Measurements from ENCODE around the gene EIF4ENIF1.
"Not testable (repeated sequence)": the region's sequence is repeated elsewhere in the genome, so short reads cannot be mapped to it uniquely, and the experiment has no call there.

EIF4ENIF1 gene

DNA sequence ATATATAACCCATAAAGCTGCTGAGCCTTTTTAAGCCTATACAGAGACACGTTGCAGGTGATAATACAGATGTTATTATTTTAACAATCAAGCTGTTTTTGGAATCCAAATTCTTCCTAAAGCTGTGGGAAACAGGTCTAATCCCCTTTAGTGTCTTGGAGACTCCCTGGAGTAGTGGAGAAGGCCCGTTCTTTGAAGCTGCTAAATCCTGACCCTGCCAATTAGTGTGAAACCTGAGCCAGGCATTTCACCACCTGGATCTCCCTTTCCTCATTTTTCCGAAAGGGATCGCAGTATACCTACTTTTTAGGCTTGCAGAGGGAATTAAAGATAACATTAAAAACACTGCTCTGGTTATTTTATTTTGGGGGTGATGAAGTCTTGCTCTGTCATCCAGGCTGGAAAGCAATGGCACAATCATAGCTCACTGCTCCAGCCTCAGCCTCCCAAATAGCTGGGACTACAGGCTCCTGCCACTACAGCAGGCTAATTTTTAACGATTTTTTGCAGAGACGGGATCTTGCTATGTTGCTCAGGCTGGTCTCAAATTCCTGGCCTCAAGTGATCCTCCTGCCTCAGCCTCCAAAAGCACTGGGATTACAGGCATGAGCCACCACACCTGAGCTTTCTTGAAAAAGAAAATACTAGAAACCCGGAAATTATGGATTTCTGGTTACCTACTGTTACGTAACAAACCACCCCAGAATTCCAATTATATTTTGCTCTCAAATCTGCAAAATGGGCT lies 1.7 kb upstream of the EIF4ENIF1 start:
- DNase-seq = no peak

DNA sequence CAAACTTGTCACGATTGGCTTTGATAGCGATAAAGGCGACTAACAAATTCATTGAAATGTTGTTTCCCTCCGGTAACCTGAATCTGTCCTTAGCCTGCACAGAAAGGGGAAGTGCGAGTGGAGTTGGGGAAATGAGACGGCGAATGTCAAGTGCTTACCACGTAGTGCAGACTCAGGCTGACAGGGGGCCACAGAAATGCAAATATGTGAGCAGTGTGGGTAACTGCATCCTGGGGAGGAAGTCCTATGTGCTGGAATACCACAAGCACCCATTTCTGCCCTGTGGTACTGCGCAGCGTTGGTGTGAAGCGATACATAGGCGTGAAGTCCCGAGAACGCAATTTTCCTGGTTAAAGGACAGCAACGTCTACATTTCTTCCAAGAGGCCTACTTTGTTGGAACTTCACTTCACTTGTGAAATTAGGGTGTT lies 869 bp upstream of the EIF4ENIF1 start:
- peak; percentile 29 for DNase-seq

DNA sequence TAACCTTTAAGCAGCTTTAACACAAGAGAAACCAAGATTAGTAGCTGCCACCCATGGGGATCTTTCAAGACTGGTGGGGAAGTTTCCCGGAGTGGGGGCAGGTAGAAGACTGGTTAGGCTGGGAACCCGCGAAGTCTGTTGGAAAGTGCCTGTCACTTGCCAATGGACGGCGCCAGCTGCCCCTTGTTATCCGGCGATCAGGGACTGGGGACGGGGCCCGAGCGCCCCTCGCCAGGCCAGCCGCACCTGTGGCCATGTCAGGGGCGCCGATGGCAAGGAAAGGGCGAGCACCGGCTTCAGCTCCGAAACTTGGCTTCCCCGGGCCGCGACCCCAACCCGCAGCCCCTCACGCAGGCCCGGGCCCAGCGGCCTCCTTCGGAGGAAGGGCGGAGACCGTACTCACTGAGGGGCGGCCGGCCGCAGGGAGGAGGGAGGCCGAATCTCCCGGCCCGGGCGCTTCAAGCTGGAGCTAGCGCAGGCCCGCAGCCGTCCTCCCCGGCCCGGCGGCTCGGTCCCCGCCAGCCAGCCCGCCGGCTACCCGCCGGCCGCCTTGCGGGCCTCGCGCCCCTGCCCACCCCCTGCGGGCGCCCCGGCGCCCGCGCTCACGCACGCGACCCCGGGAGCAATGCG lies 539 bp downstream of the EIF4ENIF1 start:
- DNase-seq = no peak

DNA sequence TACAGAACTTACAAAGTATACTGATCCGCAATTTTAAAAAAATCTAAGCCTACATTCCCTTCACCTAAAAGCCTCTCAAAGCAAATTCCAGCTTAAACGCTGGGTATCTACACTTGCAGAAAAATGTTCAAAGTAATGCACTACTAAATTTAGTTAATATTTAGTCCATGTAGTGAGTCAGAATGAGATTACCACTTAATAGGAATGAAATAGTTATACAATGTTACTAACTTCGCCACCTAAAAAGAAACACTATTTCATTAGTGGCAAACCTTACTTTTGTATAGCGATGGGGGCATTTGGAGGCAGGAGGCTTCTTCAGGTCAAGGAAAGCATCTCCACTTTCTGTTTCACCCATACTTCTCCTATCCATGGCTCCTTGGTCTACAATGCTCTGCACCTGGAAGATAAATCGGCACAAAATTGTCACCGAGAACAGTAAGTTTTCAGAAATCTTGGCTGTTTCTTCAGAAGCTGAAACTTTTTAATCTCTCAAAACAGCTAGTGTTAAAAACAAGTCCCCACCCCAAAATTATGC lies 1.2 kb downstream of the EIF4ENIF1 start:
- DNase-seq = no peak

DNA sequence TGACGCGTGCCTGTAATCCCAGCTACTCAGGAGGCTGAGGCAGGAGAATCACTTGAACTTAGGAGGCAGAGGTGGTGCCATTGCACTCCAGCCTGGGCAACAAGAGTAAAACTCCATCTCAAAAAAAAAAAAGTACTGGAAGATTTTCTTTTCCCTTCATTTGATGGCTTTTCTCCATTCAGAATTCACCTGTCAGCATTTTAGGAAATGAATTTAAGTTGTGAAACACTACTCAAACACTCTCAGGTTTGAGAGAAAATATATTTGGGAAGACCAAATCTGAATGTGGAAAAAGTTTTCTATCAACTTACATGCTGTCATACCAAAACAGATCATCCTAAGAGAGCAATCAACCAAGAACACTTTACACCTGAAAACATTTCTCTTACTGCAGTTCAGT lies 2.7 kb downstream of the EIF4ENIF1 start:
- DNase-seq = no peak

DNA sequence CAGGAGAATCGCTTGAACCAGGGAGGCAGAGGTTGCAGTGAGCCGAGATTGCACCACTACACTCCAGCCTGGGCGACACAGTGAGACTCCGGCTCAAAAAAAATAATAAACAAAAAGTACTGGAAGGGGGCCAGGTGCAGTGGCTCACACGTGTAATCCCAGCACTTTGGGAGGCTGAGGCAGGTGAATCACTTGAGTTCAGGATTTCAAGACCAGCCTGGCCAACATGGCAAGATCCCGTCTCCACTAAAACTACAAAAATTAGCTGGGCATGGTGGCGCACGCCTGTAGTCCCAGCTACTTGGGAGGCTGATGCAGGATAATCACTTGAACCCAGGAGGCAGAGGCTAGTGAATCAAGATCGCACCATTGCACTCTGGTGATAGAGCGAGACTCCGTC lies 3.3 kb downstream of the EIF4ENIF1 start:
- not testable (repeated sequence) for DNase-seq

DNA sequence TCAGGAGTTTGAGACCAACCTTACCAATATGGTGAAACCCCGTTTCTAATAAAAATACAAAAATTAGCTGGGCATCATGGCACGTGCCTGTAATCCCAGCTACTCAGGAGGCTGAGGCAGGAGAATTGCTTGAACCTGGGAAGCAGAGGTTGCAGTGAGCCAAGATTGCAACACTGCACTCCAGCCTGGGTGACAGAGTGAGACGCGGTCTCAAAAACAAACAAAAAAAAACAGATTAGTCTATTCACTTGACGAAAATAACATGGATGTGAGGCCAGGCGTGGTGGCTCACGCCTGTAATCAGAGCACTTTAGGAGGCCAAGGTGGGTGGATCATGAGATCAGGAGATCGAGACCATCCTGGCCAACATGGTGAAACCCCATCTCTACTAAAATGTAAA lies 7.2 kb downstream of the EIF4ENIF1 start:
- DNase-seq = not testable (repeated sequence)

DNA sequence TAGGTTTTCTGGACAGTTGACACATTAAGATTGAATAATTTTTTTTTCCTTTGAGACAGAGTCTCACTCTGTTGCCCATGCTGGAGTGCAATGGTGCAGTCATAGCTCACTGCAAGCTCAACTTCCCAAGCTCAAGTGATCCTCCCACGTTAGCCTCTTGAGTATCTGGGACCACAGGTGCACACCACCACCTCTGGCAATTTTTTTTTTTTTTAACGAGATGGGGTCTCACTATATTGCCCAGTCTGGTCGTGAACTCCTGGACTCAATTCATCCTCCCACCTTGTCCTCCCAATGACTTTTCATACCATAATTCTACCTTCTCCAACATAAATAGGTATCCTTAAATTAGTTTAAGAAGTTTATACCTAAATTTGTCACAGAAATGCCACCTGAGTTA lies 8.5 kb downstream of the EIF4ENIF1 start:
- DNase-seq = no peak

DNA sequence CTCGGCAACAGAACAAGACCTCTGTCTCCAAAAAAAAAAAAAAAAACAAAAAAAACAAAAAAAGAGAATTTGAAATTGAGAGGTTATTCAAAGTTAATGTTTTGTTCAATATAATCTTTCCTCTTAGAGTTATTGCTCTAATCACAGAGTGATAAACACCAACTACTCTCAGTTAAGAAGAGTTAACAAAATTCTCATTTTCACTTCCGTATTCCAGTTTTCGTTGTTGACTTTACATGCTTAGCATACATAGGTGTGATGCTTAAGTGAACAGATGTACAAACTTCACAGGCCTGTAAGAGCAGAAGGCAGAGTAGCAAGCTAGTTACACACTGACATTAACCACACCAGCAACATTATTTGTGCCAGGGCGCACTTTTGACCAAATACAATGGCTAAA lies 12.3 kb downstream of the EIF4ENIF1 start:
- no peak for DNase-seq

DNA sequence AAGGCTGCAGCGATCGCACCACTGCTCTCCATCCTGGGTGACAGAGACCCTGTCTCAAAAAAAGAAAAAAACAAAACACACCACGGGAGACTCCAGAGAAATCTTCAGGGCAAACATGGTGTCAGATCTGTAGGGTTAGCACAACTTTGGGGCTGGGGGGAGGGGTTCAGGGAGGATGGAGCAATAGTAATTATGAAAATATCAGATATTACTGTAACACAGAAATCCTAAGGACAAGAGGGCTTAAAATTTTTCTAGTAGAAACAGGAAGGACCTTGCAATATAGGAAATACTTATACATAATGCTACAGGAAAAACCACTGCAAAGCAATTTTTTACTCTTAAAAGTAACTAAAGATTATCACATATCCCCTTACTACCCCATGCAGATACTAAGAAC lies 13.8 kb downstream of the EIF4ENIF1 start:
- no peak for DNase-seq

DNA sequence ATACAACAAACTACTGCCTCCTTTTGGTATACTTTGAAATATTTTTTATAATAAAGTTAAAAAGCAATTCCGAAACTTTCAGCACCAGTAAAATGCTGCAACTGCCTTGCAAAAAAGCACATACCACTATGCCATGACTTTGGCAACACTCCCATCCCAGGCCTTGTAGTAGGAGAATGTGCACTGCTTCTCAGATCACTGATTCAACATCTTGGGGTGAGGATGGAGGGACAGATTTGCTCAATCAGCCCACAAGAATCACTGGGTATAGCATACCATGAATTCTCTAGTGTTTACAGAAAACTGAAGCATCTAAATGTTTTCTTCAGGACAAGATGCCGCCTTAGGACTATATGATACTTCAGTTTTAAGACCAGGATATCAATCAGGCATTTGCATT lies 14.9 kb downstream of the EIF4ENIF1 start:
- DNase-seq = no peak

DNA sequence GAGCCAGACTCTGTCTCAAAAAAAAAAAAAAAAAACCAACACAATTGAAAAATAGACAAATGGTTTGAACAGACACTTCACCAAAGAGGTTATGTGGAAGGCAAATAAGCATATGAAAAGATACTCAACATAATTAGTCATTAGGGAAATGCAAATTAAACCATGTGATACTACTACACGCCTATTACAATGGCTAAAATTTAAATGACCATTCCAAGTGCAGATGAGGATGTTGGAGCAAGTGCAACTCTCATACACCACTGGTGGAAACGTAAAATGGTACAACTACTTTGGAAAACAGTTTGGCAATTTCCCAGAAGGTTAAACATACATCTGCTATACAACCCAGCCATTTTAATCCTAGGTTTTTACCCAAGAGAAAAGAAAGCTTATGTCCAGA lies 24.3 kb downstream of the EIF4ENIF1 start:
- no peak for DNase-seq

DNA sequence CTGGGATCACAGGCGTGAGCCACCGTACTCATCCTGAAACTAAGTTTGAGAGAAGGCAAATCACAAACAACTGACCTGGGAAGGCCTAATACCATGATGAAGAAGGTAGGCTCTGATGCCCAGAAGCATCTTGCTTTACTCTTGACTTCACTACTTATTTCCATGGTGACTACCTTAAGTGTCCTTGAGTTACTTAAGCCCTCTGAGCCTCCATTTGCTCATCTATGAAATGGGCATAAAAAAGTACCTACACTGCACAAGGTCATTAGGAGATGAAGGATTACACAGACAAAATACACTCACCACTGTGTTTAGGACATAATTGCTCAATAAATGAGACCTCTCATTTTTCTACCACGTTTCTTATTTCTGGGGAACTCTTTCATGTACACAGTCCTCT lies 27.9 kb downstream of the EIF4ENIF1 start:
- no peak for DNase-seq

DNA sequence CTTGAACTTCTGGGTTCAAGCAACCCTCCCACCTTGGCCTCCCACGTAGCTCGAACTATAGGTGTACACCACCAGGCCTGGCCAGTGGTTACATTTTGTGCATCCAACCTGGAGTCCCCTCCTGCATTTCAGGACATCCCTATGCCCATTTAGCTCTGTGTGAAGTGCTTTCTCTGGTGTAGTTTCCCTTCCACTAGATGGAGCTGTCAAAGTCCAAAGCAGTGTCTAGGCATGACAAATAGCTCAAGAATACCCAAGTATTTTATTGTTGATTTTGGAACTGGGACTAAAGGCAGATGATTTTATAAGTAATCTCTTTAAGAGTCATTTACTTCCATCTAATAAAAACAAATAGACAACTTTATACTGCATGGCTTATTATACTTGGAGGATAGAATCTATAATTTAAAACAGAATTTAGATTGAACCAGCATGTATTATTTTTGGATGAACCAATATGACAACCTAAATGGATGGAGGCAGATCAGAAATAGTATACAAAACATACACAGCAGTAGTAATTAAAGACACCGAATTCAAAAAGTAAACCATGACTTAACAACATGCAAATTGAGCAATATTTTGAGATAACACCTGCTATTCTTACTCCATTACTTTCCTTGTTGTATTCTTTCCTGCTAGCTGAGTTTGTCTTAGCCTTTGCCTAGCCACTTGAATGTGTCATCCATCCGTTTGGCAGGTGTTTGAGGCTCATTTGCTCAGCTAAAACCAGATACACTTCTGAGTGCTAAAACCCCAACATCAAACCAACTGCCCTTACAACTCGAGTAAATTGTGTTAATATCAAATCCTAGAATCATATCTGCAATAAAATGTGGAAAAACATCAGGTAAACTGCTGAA lies 37.7 kb downstream of the EIF4ENIF1 start:
- no peak for DNase-seq

DNA sequence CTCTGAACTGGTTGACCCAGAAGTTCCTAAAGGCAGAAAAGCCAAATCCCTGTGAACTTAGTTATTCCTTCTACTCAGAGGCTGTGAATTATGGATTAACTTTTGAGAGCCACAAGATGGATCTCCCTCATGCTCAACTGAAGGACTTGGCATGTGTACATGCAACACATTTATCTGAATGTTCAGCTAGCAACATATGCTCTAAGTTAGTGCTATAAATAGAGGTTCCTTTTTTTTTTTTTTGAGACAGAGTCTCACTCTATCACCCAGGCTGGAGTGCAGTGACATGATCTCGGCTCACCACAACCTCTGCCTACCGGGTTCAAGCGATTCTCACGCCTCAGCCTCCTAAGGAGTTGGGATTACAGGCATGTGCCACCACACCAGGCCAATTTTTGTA lies 40.1 kb downstream of the EIF4ENIF1 start:
- no peak for DNase-seq

DNA sequence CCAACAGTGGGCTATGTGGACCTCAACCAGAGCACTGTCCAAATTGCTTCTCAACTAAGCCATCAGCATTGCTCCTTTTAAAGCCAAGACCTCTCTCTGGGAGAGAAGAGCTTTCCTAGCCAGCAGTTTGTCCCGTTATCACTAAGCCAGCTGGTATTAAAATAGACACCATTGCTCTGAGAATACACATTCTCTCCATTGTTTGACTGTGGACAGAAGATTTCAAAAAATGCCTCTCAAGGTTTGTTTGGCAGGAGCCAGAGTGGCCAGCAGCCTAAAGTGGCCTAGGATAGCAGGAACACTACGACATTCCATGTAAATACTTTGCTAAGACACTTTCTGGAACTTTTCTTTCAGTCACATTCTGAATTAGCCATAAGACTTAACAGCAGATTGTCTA lies 41.3 kb downstream of the EIF4ENIF1 start:
- no peak for DNase-seq

DNA sequence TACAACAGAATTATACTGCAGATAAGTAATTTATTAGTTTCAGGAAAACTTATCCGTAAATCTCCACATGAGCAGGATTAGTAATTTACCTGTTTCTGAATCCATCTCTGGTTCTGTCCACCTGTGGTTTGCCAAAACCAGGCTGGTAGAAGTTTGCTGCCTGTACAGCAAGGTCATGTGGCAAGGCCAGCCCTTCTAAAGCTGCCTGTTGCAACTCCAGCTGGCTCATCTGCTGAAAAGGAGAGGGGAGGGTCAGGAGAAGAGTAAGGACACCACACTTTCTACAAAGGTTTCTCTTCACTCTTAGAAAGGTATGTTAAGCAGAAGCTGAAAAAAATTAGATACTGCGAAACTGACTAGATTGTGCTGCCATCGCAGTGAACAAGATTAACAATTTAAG lies 42.3 kb downstream of the EIF4ENIF1 start:
- no peak for DNase-seq

DNA sequence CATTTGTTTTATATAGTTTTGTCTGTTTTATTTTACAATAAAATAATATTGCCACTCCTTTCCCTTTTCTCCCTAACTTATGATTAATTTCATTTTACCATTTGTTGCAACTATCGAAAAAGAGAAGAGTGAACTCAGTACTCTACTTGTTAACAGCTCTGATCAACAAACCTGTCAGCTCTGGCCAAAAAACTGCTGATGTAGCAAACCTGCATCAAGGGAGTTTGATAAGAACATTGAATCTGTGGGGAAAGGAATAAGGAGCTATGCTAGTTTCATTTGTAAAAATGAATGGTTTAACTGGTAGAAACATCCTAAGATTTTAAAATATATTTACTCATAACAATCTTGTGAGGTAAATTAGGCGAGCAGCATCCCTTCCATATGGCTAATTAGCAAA lies 42.9 kb downstream of the EIF4ENIF1 start:
- no peak for DNase-seq

DNA sequence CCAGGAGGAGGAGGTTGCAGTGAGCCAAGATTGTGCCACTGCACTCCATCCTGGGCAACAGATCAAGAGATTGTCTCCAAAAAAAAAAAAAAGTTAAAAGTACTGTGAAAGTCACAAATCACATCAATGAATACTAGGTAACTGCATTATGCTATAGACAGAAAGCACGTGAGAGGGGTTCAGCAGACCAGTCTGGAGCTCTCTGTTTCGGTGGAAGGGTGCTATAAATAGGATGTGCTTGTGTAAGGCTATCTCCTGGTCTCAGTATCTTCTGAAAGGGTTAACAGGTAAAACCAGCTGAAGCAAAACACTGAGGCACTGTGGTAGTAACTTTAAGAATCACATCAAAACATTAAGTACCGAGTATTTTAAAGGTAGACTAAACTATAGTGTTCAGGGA lies 43.4 kb downstream of the EIF4ENIF1 start:
- DNase-seq = no peak

DNA sequence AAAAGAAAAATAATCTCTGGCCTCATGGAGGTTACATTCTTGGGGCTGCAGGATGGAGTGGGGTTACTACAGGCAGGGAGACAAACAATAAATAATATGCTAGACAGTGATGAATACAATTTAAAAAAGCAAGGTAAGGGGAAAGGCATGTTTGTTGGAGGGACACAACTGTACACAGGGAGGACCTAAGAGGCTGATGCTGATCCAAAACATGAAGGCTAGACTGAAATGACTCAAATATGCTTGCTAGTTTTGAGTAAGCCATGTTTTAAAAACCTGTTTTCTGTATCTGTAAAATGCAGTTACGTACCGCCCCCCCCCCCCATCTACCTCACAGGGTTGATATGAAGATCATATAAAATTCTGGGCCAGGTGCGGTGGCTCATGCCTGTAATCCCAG lies 44.0 kb downstream of the EIF4ENIF1 start:
- DNase-seq = no peak

DNA sequence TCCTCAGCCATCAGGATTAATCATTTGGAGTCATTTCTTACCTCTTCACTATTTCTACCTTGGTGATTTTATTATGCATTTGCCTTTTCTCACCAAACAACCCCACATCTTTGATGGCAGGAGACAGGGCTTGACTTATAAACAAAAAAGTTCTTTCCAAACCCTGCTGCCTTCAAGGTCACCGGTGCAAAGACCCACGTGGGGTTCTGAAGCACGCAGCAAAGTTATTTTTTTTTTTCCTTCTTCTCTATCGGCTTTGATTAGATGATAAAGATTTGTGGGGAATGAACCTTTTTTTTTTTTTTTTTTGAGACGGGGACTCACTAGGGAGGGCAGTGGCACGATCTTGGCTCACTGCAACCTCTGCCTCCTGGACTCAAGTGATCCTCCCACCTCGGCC lies 46.1 kb downstream of the EIF4ENIF1 start:
- DNase-seq = no peak

DNA sequence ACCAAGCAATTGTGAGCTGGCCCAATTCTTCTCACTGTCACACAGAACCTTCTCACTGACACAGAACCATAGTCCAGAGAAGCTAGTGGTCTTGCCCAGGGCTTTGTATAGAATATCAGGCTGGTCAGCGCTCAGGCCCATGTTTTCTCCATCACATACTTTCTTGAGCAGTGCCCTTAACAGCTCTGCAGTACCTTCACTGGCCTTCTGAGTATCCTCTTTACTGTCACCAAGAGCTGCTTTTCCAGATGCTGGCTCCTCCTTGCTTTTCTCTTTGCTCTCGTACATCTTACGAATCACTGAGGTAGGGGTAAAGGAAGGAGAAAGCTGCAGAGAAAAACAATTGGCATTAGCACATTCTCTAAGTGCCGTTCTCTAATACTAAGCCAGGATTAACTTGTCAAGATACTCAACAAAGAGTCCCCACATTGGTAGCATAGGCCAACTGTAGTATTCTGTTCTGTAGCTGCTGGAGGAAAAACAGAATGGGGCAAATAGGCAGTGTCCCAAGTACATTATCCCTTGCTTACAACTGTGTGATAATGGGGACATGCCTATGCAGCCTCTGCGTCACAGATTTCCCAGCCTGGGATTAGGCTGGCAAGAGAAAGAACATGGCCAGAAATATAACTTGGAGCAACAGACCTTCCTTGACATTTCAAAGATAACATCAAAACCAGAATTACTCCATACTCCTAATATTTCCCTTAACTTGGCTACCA lies 46.7 kb downstream of the EIF4ENIF1 start:
- DNase-seq = no peak

DNA sequence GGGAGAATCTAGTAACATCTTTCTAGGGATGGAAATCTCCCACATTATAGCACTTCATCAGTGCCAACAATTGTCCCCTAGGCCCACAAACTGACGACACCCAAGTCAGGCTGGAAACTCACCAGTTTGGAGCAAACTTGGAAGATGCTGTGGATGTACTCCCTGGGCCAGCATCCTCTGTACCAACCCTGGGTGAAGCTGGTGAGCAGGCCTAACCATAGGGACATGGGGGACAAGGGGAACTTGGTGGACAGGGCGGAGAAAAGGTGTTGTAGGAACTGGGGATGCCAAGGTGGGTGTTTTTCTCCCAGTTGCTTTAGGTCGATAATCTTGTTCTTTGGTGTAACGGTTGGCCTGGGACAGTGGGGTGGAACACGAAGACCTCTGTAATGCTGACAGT lies 48.0 kb downstream of the EIF4ENIF1 start:
- no peak for DNase-seq
